Gastroesophageal sphincter (tissue), 3 donors: ENCODE results near the gene BID.

ENCODE experiments used
- CTCF ChIP-seq, 4 experiments: fragments of 200-600 bp in 2 of 4; fragments of 450-650 bp in 2 of 4; sonication (generic) in 1 of 4; IDR thresholded peaks; one replicate each; pipeline ENCODE4 v1.5.1; 2017 to 2019; ENCODE audit warnings: antibody characterized with exemption in 4 of 4, mild to moderate bottlenecking in 2 of 4, moderate library complexity in 2 of 4
- EP300 ChIP-seq: sonication (generic); formaldehyde crosslinking; IDR thresholded peaks from one replicate; pipeline ENCODE4 v1.6.1; 2017; ENCODE audit warnings: antibody characterized with exemption, mild to moderate bottlenecking
- POLR2A ChIP-seq, 2 donors: fragments of 450-650 bp; IDR thresholded peaks; one replicate each; pipeline ENCODE4 v1.6.1; 2017; ENCODE audit warnings: antibody characterized with exemption in 2 of 2, mild to moderate bottlenecking in 2 of 2, moderate library complexity in 1 of 2

- TF ChIP-seq POLR2A (IDR thresholded peaks at IDR 0.05), result no peak
- TF ChIP-seq CTCF (IDR thresholded peaks at IDR 0.05), result no peak
- no peak for TF ChIP-seq EP300
These were observed 29.5 kb upstream of the BID start for GRCh38 chr22:17803609-17804270.
